Hepatocyte (in vitro differentiated cells): ENCODE measurements around the gene GRIN3A. TPM values are rescaled to one million over a fixed set of nuclear protein-coding genes. Genes with fewer than 3 reads are reported as not detected.

Source experiments
- DNase-seq: peaks from one replicate; pipeline ENCODE4 v3.0.0-alpha.2; 2016; ENCODE audit warnings: low spot score
- H2AFZ ChIP-seq: fragments of 200-600 bp; sonication (generic); 2 replicates; pipeline ENCODE4 v1.6.0; 2016; ENCODE audit warnings: antibody characterized with exemption, mild to moderate bottlenecking
- H3K27ac ChIP-seq: fragments of 200-600 bp; sonication (generic); 2 replicates; pipeline ENCODE4 v1.5.1; 2016; ENCODE audit warnings: mild to moderate bottlenecking
- H3K27me3 ChIP-seq: fragments of 200-600 bp; sonication (generic); 2 replicates; pipeline ENCODE4 v1.6.1; 2016
- H3K36me3 ChIP-seq: fragments of 200-600 bp; sonication (generic); replicated peaks from 2 replicates; pipeline ENCODE4 v1.5.1; 2016; ENCODE audit warnings: low read depth; ENCODE audit not compliant: insufficient read depth
- H3K4me1 ChIP-seq: fragments of 200-600 bp; sonication (generic); 2 replicates; pipeline ENCODE4 v1.5.1; 2016; ENCODE audit warnings: mild to moderate bottlenecking, moderate library complexity; ENCODE audit not compliant: insufficient read depth
- H3K4me2 ChIP-seq: fragments of 200-600 bp; sonication (generic); 2 replicates; pipeline ENCODE4 v1.6.0; 2016
- H3K4me3 ChIP-seq: fragments of 200-600 bp; sonication (generic); 2 replicates; pipeline ENCODE4 v1.5.1; 2016; ENCODE audit warnings: mild to moderate bottlenecking
- H3K79me2 ChIP-seq: fragments of 200-600 bp; sonication (generic); 2 replicates; pipeline ENCODE4 v1.6.0; 2017; ENCODE audit warnings: mild to moderate bottlenecking
- H3K9me2 ChIP-seq: fragments of 200-600 bp; sonication (generic); replicated peaks from 2 replicates; pipeline ENCODE4 v1.6.0; 2017; ENCODE audit warnings: mild to moderate bottlenecking; ENCODE audit not compliant: insufficient read depth
- H3K9me3 ChIP-seq: fragments of 200-600 bp; sonication (generic); 2 replicates; pipeline ENCODE4 v1.5.1; 2016; ENCODE audit warnings: low read depth, mild to moderate bottlenecking
- H4K20me1 ChIP-seq: fragments of 200-600 bp; sonication (generic); 2 replicates; pipeline ENCODE4 v1.6.0; 2016; ENCODE audit warnings: mild to moderate bottlenecking; ENCODE audit not compliant: insufficient read depth, poor library complexity, severe bottlenecking
- CTCF ChIP-seq: fragments of 200-600 bp; sonication (generic); IDR thresholded peaks from 2 replicates; pipeline ENCODE4 v1.5.1; 2016; ENCODE audit warnings: antibody characterized with exemption, mild to moderate bottlenecking; ENCODE audit not compliant: poor library complexity
- EZH2 ChIP-seq: fragments of 200-600 bp; sonication (generic); IDR thresholded peaks from 2 replicates; pipeline ENCODE4 v1.6.1; 2016; ENCODE audit warnings: antibody characterized with exemption, mild to moderate bottlenecking, borderline replicate concordance
- EZH2phosphoT487 ChIP-seq: fragments of 200-600 bp; sonication (generic); IDR thresholded peaks from one replicate; pipeline ENCODE4 v1.6.1; 2018; ENCODE audit warnings: antibody characterized with exemption, mild to moderate bottlenecking, low read depth, moderate library complexity; ENCODE audit not compliant: unreplicated experiment, severe bottlenecking
- WGBS: methylation state at CpG from one replicate; pipeline ENCODE4 v1.1.6; 2016; ENCODE audit warnings: low lambda C conversion rate; ENCODE audit errors: missing lambda C conversion rate; 5-methylcytosine and 5-hydroxymethylcytosine counted together
- polyA plus RNA-seq: library from polyadenylated mRNA; unstranded; fragments of >200 nt; fragmentation: Nextera tagmentation; extraction: Ambion mirVana; gene quantifications from 2 replicates; pipeline ENCODE4 v1.2.1, GENCODE V29; 2016
- total RNA-seq: library from RNA; depleted of rRNA; stranded (reverse); fragments of >200 nt; gene quantifications from 2 replicates; pipeline ENCODE4 v1.2.3, GENCODE V29; 2014

Gene GRIN3A
- total and polyA plus RNA-seq, 2 experiments from 2014 or later, result 0.10 TPM; not detected in 1

DNA sequence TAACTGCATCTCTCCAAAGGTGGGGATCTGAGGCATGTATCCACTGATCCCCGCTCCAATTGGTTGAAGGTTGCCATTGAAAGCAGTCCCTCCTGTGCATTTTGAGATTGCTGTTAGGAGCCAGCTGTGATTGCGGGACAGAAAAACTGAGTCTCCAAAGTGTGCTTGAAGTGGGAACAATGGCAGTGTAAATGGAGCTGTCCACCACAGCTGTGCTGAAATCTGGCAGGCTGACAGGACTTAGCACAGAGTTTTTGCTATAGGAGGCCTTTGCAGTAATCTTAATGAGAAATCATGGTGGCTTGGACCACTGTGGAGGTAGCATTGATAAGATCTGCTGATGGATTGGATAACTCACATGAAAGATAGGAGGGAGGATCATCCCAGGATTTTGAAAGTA, 201.5 kb downstream of the GRIN3A start:
- no peak overlapping the region for H3K27ac ChIP-seq
- H3K79me2 ChIP-seq, result peaks cover 44% of the 10 kb centered on the region
- H3K36me3 ChIP-seq, result peaks cover 2% of the 10 kb centered on the region
- no peaks in the 10 kb centered on the region for H3K27me3 ChIP-seq
- no peak overlapping the region for H2AFZ ChIP-seq
- H3K4me3 ChIP-seq, result no peak overlapping the region
- no peaks in the 10 kb centered on the region for H4K20me1 ChIP-seq
- peak overlapping the region; percentile 18 for H3K4me2 ChIP-seq
- DNase-seq, result peak; percentile 39
- TF ChIP-seq EZH2phosphoT487, result no peak
- no peak for TF ChIP-seq CTCF
- no peak for TF ChIP-seq EZH2
- no peaks in the 10 kb centered on the region for H3K9me2 ChIP-seq
- H3K4me1 ChIP-seq, result peaks cover 4% of the 10 kb centered on the region
- WGBS, result 93% methylated on average over 2 of the region's 2 CpGs
- H3K9me3 ChIP-seq, result no peaks in the 10 kb centered on the region

GRCh38 chr9:101536351-101536750, 202.1 kb downstream of the GRIN3A start:
- H3K36me3 ChIP-seq, result no peaks in the 10 kb centered on the region
- no peaks in the 10 kb centered on the region for H3K9me3 ChIP-seq
- no peak overlapping the region for H3K27ac ChIP-seq
- no peak for DNase-seq
- H4K20me1 ChIP-seq, result no peaks in the 10 kb centered on the region
- H3K4me1 ChIP-seq, result peaks cover 4% of the 10 kb centered on the region
- no peak overlapping the region for H3K4me3 ChIP-seq
- H3K4me2 ChIP-seq, result peak overlapping the region; percentile 18
- no peak for TF ChIP-seq CTCF
- no peak for TF ChIP-seq EZH2
- no peak for TF ChIP-seq EZH2phosphoT487
- H3K79me2 ChIP-seq, result peaks cover 44% of the 10 kb centered on the region
- no peak overlapping the region for H2AFZ ChIP-seq
- no peaks in the 10 kb centered on the region for H3K27me3 ChIP-seq
- no peaks in the 10 kb centered on the region for H3K9me2 ChIP-seq

- under 1% methylated on average over 45 of the region's 45 CpGs for whole genome bisulfite sequencing
- Histone ChIP-seq H3K27me3 (no peaks in the 10 kb centered on the region), H3K36me3 (no peaks in the 10 kb centered on the region)
Observed at GRCh38 chr9:101533334-101534204, 204.9 kb downstream of the GRIN3A start, which contains the start of gene RNF20. Gene RNF20 (plus strand): TSS chr9:101533853. CDS start chr9:101535424, 1,571 bp downstream.

More at GRCh38 chr9:101533334-101534204, 204.9 kb downstream of the GRIN3A start, which contains the start of gene RNF20:
- Histone ChIP-seq H3K4me2 (peak within 1 kb of the TSS; percentile 86), H3K9me3 (no peaks in the 10 kb centered on the region), H4K20me1 (no peaks in the 10 kb centered on the region), H3K9me2 (no peaks in the 10 kb centered on the region), H3K4me1 (peaks cover 4% of the 10 kb centered on the region), H3K79me2 (peaks cover 44% of the 10 kb centered on the region), H3K4me3 (peak within 1 kb of the TSS; percentile 68), H3K27ac (peak within 1 kb of the TSS; percentile 92), H2AFZ (peak within 1 kb of the TSS; percentile 83)
- TF ChIP-seq EZH2phosphoT487 (no peak), EZH2 (no peak), CTCF (no peak)
- DNase-seq, result peak; percentile 99
